Left colon (tissue), 2 donors: ENCODE results near the gene PDK2. TPM values are rescaled to one million over a fixed set of nuclear protein-coding genes. Genes with fewer than 3 reads are reported as not detected.

Experiments
- ATAC-seq: fragments of 200-7000 bp; cut with Tn5 transposase; one replicate; pipeline ENCODE4 v1.9.1; 2020; ENCODE audit warnings: mild to moderate bottlenecking, moderate library complexity
- DNase-seq, 2 donors: peaks; one replicate each; pipeline ENCODE4 v3.0.0-alpha.2; 2020
- intact Hi-C, 2 donors: fragments of 100-400 bp; cut with DNase I in 1 of 2; cut with micrococcal nuclease in 1 of 2; formaldehyde crosslinking; loops; one replicate each; pipeline versions ENCODE4 v1.11.2 to v1.14.0; 2022; cut with DNase I, micrococcal nuclease
- total RNA-seq, 2 donors: library from RNA; stranded (reverse); fragmentation: NEBNext Ultra II Directional; extraction: Animal tissue kit (Norgen Biotek cat#: 25700); gene quantifications; one replicate each; pipeline ENCODE4 v1.2.1, GENCODE V29; 2021
- donor health status: DM: no; HTN: no; CAD: no.
- donor health status: DM: yes; HTN: yes; CAD: no.

PDK2 gene
- total RNA-seq, 2 donors from 2014 or later: 59.5 to 71.4 TPM

- intact Hi-C loops: no loop called here
- ATAC-seq (peak; percentile 86), DNase-seq (peak; percentile 76 to 82)
Measured at GRCh38 chr17:50139950-50140885, 45.1 kb downstream of the PDK2 start.

DNA sequence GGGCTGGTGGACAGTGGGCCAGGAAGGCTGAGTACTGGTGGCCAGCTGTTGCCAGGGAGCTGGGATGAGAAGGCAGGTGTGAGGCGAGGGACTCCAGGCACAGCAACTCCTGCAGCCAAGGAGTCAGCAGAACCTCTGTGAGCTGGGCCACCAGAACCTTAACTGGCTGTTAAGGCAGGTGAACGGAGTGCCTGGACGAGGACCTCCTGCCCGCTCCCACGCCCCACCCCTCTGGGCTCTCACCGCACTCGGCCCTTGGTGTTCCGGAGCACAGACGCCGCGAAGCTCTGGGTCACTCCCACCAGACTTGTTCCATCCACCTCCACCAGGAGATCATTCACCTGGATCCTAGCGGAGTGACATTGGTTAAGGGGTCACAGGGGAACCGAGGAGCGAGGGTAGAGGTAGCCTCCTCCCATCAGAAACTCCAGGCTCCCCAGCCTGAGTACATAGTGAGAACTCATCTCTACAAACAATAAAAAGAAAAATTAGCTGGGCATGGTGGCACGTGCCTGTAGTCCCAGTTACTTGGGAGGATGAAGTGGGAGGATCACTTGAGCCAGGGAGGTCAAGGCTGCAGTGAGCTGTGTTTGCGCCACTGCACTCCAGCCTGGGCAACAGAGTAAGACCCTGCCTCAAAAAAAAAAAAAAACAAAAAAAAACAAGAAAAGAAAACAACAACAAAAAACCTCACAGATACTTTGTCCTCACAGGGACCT is 46.0 kb downstream of the PDK2 start:
- intact Hi-C loops: no loop called here
- ATAC-seq (no peak), DNase-seq (no peak)

- ATAC-seq (no peak), DNase-seq (no peak)
- intact Hi-C loops: no loop called here
Measured at GRCh38 chr17:50141745-50142110, 46.6 kb downstream of the PDK2 start.

DNA sequence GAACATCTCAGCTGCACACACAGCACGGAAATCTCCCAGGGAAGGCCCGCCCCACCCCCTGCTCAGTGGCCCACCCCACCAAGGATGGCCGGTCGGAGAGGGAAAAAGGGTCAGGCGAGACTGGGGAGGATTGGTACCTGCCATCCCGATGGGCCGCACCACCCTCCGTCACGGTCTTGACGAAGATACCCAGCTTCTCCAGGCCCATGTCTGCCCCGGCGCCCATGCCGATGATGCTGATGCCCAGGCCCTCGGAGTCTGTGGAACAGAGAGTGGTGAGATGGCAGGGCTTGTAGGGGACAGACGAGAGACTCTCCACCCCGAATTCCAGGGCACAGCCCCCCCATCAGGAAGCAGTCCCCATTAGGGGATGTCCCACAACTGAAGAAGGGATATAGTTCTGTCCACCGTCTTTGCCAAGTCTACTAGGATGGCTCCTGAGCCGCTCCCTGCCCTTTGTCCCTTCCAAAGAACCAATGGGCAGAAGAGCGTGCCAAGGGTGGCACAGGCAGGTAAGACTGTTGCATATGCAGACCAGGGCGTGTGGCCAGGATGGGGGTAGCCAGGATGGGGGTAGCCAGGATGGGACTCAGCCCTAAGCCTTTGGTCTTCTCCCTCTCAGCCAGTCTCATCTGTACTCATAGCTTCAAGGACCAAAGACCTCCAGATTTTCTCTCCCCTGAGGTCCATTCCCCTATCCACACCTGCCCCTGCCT is 48.5 kb downstream of the PDK2 start:
- intact Hi-C loops: no loop called here
- DNase-seq: no peak
- no peak for ATAC-seq

DNA sequence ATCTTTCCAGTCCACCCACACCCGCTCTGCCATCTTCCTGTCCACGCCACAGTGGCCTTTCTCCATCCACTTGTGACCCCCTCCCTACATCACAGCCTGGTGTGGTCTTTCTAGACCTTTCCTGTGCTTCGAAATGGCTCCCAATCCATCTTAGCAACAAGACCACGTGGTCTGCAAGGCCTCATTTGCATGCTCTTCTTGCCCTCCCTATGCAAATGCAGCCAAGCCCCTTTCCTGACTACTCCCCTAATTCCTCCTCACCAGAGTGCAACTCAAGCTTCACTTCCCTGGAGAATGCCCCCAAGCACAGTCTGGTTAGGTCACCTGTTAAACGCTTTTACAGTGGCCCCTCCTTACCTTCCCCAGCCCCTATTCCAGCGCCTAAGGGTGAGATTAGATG is 49.2 kb downstream of the PDK2 start:
- no peak for DNase-seq
- intact Hi-C loops: no loop called here
- ATAC-seq: no peak

DNA sequence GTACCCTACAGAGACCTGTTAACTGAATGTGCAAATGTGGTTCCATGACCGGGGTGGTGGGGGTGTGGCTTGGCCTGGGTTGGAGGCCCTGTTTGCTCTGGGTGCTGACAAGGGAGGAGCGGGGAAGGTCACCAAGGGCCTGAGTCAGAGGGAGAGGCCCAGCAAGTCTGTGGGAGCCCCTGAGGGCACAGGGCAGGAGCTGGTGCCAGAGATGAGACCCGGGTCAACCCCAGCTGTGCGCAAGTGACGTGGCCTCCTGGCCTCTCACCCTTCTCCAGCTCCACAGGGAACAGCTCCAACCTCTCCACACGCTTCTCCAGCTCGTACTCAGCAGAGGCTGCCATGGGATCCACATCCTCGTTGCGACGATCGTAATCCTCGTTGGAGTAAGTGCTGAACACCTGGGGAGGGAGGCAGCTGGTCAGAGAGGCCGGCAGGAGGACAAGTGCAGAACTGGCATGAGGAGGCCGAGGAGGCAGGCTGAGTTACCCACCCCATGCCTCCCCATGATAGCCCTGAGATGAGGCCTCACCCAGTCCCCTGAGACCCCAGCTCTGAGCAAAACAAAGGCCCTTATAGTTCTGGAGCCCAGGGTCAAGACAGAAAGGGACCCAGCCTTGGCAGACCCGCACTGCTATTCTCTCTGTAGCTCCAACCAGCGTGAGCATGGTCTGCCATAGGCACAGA is 49.8 kb downstream of the PDK2 start:
- intact Hi-C loops: no loop called here
- DNase-seq (no peak), ATAC-seq (no peak)

GRCh38 chr17:50145532-50146229 is 50.5 kb downstream of the PDK2 start:
- ATAC-seq: no peak
- intact Hi-C loops: no loop called here
- no peak for DNase-seq

DNA sequence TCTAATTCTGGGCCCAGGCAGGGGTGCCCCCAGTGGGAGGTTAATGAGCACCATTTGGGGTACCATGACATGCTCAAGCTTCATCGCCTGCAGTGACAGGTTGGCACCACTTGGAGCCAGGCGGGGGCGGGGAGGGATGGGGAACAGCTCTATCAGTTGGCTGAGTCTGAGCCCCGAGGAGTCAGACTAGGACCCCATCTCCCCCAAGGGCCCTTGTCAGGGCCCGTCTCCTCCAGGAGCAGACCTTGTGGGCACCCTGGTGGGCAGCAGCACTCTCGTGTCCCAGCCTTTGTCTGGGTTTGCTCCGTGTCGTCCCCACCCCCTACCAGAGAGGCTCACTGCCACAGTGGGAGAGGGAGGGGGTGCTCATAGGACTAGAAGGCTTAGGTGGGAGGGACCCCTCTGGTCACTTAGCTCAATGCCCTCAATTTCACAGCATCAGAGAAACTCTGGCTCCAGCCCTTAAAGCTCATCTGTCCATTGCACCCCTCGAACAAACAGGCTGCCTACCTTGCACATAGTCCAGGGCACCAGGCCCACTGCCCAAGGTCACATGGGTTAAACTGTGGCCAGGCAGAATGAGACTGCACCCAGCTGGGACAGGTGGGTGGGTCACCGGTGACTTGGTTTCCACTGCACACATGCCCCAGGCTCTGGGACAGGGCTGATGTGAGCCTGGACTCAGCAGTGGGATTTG is 51.2 kb downstream of the PDK2 start:
- intact Hi-C loops: no loop called here
- DNase-seq: peak in 1 of 2 donors; percentile 24
- no peak for ATAC-seq

DNA sequence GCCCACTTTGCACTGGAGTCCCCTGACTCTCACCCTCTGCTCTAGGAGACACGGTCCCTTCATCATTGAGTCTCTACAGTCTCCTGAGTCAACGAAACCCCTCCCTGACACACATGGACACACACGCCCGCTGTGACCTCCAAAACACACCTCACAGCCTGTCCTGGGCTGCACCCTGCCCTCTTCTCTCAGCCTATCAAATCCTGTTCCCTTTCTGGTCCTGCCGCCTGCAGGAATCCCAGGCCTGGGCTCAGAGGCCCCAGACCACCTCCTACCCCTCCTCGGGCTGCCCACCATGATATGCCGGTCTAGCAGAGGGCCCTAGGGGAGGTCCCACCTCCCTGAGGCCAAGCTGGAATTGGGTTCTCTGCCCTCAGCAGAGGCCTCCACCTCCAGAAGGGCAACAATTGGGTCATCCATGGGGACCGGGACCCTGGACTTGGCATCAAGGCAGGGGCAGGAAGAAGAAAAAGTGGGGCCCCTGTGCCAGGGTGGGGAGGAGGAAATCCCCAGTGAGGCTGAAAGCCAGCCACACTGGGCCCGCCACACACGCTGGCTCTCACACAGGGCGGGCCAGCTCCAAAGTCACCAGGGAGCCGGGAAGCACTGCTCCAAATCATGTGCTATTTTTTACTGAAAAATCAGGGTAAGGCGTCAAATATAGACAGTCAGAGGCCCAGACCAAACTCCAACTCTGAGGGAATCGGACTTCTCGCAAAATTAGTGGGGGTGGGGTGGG is 51.9 kb downstream of the PDK2 start:
- ATAC-seq (no peak), DNase-seq (no peak)
- intact Hi-C loops: no loop called here

DNA sequence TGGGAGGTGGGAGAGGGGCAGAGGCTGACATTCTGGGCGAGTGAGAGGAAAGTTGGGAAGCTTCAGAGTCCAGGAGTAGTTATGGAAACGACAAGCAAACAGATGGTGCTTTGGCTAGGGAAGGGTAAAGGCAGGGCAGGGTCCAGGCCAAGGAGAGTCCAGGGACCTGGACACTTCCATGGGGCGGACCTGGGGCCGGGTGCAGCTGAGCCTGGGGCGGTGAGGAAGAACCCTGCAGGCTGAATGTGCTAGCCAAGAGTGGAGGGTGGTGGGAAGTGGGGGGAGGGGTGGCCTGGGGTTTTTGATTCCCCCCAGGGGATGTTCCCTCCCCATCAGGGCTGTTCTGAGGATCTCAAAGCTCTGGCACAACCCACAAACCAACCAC is 52.7 kb downstream of the PDK2 start:
- ATAC-seq (peak; percentile 14), DNase-seq (peak in 1 of 2 donors; percentile 46)
- intact Hi-C loops: no loop called here

- intact Hi-C loops: no loop called here
- DNase-seq: peak; percentile 76 to 80
- peak; percentile 45 for ATAC-seq
Measured at GRCh38 chr17:50148226-50149090, 53.3 kb downstream of the PDK2 start.

DNA sequence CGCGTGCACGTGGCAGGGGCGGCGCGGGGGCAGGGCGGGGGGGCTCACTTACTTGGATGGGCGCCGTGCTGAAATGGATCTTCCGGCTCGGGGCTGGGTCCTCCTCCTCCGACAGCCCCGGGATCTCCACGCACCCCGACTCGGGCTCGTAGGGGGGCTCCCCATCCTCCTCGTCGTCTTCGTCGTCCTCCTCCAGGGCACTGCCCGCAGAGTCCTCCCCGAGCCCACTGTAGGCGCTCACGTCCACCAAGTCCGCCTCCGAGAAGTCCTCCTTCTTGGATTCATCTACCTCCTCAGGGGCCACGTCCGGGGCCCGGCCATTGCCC is 53.9 kb downstream of the PDK2 start:
- no peak for DNase-seq
- no peak for ATAC-seq
- intact Hi-C loops: no loop called here

- intact Hi-C loops: no loop called here
- DNase-seq: peak in 1 of 2 donors; percentile 77
- peak; percentile 51 for ATAC-seq
Measured at GRCh38 chr17:50149417-50150353, 54.5 kb downstream of the PDK2 start.

DNA sequence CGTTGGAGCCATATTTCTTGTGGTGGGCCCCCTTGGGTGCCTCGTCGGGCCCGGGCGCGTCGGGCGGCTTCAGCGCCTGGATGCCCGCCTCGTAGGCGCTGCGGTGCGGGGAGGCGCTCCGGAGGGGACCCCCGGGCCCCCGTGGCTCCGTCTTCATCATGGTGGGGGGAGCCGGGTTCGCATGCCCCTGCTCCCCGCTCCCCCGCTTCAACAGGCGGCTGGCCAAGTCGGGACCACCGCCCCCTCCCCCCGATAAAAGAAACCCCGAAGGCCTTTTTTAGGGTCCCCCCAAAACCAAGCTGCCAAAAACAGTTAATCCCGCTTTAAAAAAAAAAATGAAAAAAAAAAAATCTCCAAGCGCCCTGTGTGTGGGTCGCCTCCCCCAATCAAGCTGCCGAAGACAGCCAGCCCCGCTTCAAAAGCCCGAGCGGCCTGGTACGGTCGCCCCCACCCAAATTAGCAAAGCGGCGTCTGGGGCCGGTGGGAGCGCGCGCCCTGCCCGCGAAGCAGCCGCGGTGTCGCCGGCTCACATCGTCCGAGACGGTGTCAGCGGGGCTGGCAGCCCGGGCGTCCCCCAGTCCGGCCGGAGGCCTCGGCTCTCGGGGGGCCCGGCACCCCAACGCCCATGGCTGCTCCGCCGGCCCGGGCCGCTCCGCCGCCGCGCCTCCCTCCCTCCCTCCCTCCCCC is 55.3 kb downstream of the PDK2 start, which contains the start of gene PPP1R9B:
Gene PPP1R9B (minus strand): TSS at position 324 of the 687 bp plus-strand sequence. CDS start 164 bp downstream, at position 160.
- peak; percentile 8 for ATAC-seq
- intact Hi-C loops: no loop called here

More for the DNA sequence above, 55.3 kb downstream of the PDK2 start, which contains the start of gene PPP1R9B:
- peak in 1 of 2 donors; percentile 31 for DNase-seq
